ENCODE measurements around the gene UBTD1.

GRCh38 chr10:97459933-97460332, 38.8 kb upstream of the UBTD1 start:
- TF ChIP-seq ZFX (IDR thresholded peaks at IDR 0.05; ENCODE audit: borderline replicate concordance) (no peak), CTCF (IDR thresholded peaks at IDR 0.05) (no peak)

Measured in 22Rv1 (cell line).